ENCODE results near the gene SYNE2. TPM values are rescaled to one million over a fixed set of nuclear protein-coding genes. Genes with fewer than 3 reads are reported as not detected.

The SYNE2 gene
- total RNA-seq, 1 experiment from 2014 or later = 16.0 TPM

DNA sequence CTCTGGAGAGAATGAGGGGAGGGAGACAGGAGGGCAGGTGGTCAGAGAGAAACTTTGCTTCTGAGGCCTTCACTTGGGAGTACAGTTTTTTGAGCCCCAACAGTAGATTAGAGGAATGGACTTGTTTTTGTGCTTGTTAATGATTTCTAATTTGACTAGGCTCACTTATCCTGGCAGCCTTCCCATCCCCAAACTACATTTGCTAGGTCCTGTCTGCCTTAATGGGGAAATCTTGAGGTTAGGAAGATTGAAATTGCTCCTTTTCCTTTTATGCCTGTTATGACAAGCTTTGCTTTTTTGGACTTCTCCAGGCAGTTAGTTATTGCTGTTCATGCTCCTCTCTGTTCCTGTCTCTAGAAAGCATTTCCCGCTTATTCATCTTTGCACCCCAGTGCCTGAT is 37.7 kb downstream of the SYNE2 start:
- no peak for DNase-seq
- Histone ChIP-seq H3K27ac (ENCODE audit: low read length) (no peak overlapping the region), H3F3A (ENCODE audit: low read length, unreplicated experiment) (no peaks in the 10 kb centered on the region), H3K36me3 (ENCODE audit: low read depth, low read length) (no peaks in the 10 kb centered on the region), H4K20me1 (ENCODE audit: low read length) (no peaks in the 10 kb centered on the region), H3K79me2 (ENCODE audit: low read length) (no peaks in the 10 kb centered on the region), H2AFZ (ENCODE audit: low read length) (no peak overlapping the region), H3K9ac (ENCODE audit: low read length) (no peak overlapping the region), H3K27me3 (ENCODE audit: low read length) (no peaks in the 10 kb centered on the region), H3K9me2 (replicated peaks; ENCODE audit: low read length) (no peaks in the 10 kb centered on the region), H3K4me1 (ENCODE audit: insufficient read depth, low read length) (no peaks in the 10 kb centered on the region), H3K4me3 (ENCODE audit: low read length) (no peak overlapping the region), H3K4me2 (ENCODE audit: low read length) (no peak overlapping the region), H3K9me3 (ENCODE audit: low read length) (no peaks in the 10 kb centered on the region)
- intact Hi-C loops (cut with micrococcal nuclease) = no loop called here
- TF ChIP-seq EZH2phosphoT487 (IDR thresholded peaks at IDR 0.05; ENCODE audit: borderline replicate concordance, low read length) (no peak), EZH2 (IDR thresholded peaks at IDR 0.05; ENCODE audit: low read length, unreplicated experiment) (no peak)
- TF ChIP-seq, protein P1, sequence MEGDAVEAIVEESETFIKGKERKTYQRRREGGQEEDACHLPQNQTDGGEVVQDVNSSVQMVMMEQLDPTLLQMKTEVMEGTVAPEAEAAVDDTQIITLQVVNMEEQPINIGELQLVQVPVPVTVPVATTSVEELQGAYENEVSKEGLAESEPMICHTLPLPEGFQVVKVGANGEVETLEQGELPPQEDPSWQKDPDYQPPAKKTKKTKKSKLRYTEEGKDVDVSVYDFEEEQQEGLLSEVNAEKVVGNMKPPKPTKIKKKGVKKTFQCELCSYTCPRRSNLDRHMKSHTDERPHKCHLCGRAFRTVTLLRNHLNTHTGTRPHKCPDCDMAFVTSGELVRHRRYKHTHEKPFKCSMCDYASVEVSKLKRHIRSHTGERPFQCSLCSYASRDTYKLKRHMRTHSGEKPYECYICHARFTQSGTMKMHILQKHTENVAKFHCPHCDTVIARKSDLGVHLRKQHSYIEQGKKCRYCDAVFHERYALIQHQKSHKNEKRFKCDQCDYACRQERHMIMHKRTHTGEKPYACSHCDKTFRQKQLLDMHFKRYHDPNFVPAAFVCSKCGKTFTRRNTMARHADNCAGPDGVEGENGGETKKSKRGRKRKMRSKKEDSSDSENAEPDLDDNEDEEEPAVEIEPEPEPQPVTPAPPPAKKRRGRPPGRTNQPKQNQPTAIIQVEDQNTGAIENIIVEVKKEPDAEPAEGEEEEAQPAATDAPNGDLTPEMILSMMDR (conservative IDR thresholded peaks at IDR 0.05; ENCODE audit: low read depth, low read length) = no peak
- POLR2A ChIA-PET (ENCODE audit: unreplicated experiment) = no interaction called here
- CTCF ChIA-PET = no interaction called here
- ATAC-seq = no peak
- BruUV-seq (replicated peaks) = no TSS peak

DNA sequence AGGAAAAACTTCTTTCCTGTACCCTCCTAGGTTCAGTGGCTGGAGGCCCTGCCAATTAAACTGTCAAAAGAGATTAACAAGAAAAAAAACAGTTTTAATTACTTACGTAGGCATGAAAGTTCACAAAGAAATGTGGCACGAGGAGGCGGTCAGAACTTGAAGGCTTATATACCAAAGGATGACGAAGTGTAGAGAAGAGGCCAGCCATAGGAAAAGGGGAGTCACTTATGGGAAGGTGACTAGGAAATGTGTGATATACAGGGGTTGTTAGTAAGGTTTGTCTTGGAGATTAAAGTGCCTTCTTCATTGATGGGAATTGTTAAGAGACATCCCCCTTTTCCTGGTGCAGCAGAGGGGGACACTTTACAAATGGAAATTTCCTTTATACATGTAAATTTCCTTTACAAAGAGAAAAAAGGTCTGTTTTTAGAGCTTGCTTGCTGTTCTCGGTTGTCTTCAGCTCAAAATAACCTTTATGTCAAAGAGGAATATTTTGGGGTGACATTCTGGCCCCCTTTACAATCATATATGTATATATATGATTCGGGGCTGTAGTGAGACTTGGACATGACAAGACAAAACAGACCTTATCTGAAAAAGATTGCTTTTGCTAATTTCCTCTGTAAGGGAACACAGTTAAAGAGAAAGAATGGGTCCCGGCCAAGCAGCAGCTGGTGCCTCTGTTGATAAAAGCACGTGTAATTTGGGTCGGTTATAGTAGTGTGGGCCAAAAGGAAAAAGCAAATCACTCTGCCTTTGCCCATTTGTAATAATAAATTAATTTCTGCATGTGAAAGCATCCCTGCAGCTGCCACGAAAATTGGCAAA is 38.6 kb downstream of the SYNE2 start:
- intact Hi-C loops (cut with micrococcal nuclease) = no loop called here
- no peaks in the 10 kb centered on the region for H3K9me3 ChIP-seq (ENCODE audit: low read length)
- DNase-seq = no peak
- POLR2A ChIA-PET (ENCODE audit: unreplicated experiment) = interaction anchor here (0.7 kb wide), 2 partner anchors 10 to 12 kb away, joined by 3 read pairs; no protein-coding TSS in a partner anchor
- BruUV-seq (replicated peaks) = no TSS peak
- no peaks in the 10 kb centered on the region for H3K9me2 ChIP-seq (replicated peaks; ENCODE audit: low read length)
- H3K4me2 ChIP-seq (ENCODE audit: low read length) = no peak overlapping the region
- ATAC-seq = no peak
- no peaks in the 10 kb centered on the region for H3K27me3 ChIP-seq (ENCODE audit: low read length)
- H3K4me3 ChIP-seq (ENCODE audit: low read length) = no peak overlapping the region
- H3F3A ChIP-seq (ENCODE audit: low read length, unreplicated experiment) = no peaks in the 10 kb centered on the region
- H3K4me1 ChIP-seq (ENCODE audit: insufficient read depth, low read length) = peaks cover 6% of the 10 kb centered on the region; the same call in 1 of the 2 replicates
- TF ChIP-seq, protein P1 (conservative IDR thresholded peaks at IDR 0.05; ENCODE audit: low read depth, low read length) = no peak
- TF ChIP-seq EZH2phosphoT487 (IDR thresholded peaks at IDR 0.05; ENCODE audit: borderline replicate concordance, low read length) = no peak
- no peak for TF ChIP-seq EZH2 (IDR thresholded peaks at IDR 0.05; ENCODE audit: low read length, unreplicated experiment)
- no peak overlapping the region for H3K9ac ChIP-seq (ENCODE audit: low read length)
- no peaks in the 10 kb centered on the region for H4K20me1 ChIP-seq (ENCODE audit: low read length)
- H3K27ac ChIP-seq (ENCODE audit: low read length) = no peak overlapping the region
- CTCF ChIA-PET = no interaction called here
- no peaks in the 10 kb centered on the region for H3K36me3 ChIP-seq (ENCODE audit: low read depth, low read length)
- H3K79me2 ChIP-seq (ENCODE audit: low read length) = no peaks in the 10 kb centered on the region
- H2AFZ ChIP-seq (ENCODE audit: low read length) = no peak overlapping the region

DNA sequence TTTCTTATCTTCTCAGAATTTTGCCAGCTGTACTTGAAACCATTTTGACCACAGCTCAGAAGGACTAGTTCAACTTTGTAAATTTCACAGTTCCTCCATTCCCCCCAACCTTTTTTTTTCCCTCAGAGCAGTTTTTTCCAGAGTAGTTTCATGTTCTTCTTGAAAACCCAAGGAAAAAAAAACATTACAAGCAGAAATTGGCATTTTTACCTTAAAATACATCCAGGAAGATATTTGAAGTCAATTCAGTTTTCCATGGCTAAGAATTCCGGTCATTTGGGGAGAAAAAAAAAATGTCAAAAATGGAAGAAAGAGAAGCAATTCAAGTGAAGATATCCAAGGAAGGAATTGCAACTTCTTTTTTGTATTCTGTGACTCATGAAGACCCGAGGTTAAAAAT is 39.5 kb downstream of the SYNE2 start:
- POLR2A ChIA-PET (ENCODE audit: unreplicated experiment) = no interaction called here
- H4K20me1 ChIP-seq (ENCODE audit: low read length) = no peaks in the 10 kb centered on the region
- no peaks in the 10 kb centered on the region for H3F3A ChIP-seq (ENCODE audit: low read length, unreplicated experiment)
- no peak for DNase-seq
- CTCF ChIA-PET = no interaction called here
- H3K4me2 ChIP-seq (ENCODE audit: low read length) = no peak overlapping the region
- intact Hi-C loops (cut with micrococcal nuclease) = no loop called here
- ATAC-seq = no peak
- TF ChIP-seq, protein P1 (conservative IDR thresholded peaks at IDR 0.05; ENCODE audit: low read depth, low read length) = no peak
- TF ChIP-seq EZH2phosphoT487 (IDR thresholded peaks at IDR 0.05; ENCODE audit: borderline replicate concordance, low read length) (no peak), EZH2 (IDR thresholded peaks at IDR 0.05; ENCODE audit: low read length, unreplicated experiment) (no peak)
- H3K9me3 ChIP-seq (ENCODE audit: low read length) = no peaks in the 10 kb centered on the region
- no peak overlapping the region for H2AFZ ChIP-seq (ENCODE audit: low read length)
- H3K36me3 ChIP-seq (ENCODE audit: low read depth, low read length) = no peaks in the 10 kb centered on the region
- no peak overlapping the region for H3K4me3 ChIP-seq (ENCODE audit: low read length)
- no peaks in the 10 kb centered on the region for H3K79me2 ChIP-seq (ENCODE audit: low read length)
- no peak overlapping the region for H3K27ac ChIP-seq (ENCODE audit: low read length)
- no peaks in the 10 kb centered on the region for H3K9me2 ChIP-seq (replicated peaks; ENCODE audit: low read length)
- H3K27me3 ChIP-seq (ENCODE audit: low read length) = no peaks in the 10 kb centered on the region
- H3K9ac ChIP-seq (ENCODE audit: low read length) = no peak overlapping the region
- no TSS peak for BruUV-seq (replicated peaks)
- peaks cover 9% of the 10 kb centered on the region; the same call in 1 of the 2 replicates for H3K4me1 ChIP-seq (ENCODE audit: insufficient read depth, low read length)

Data from PC-3 (cell line).